NCI-H1048 (cell line): ENCODE data around the gene C13orf42.

Experiments used
- DNase-seq: peaks from one replicate; lab custom pipeline; 2025; lab: John Stamatoyannopoulos, UW

C13orf42 gene

DNA sequence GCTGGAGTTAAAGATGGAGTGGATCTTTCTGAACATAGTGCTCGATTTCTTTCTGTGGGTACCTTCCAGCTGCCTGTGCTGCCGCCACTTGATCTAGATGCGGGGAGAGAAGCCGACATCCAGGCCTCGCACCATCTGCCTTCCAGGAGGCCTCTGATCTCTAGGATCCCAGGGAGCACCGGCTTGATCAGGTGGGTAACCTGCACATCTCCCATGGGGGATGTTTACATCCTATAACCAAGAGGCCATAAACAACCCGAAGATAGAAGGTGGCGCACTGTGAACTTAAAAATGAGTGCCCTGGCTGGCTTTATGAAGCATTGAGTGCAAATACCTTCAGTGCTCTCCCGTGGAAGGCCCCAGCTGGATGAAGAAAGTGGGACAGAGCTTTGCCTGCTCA is at the start of gene C13orf42:
Gene C13orf42 (minus strand): TSS at position 101 of the 400 bp plus-strand sequence. CDS start 65 bp downstream, at position 36.
- no peak for DNase-seq

DNA sequence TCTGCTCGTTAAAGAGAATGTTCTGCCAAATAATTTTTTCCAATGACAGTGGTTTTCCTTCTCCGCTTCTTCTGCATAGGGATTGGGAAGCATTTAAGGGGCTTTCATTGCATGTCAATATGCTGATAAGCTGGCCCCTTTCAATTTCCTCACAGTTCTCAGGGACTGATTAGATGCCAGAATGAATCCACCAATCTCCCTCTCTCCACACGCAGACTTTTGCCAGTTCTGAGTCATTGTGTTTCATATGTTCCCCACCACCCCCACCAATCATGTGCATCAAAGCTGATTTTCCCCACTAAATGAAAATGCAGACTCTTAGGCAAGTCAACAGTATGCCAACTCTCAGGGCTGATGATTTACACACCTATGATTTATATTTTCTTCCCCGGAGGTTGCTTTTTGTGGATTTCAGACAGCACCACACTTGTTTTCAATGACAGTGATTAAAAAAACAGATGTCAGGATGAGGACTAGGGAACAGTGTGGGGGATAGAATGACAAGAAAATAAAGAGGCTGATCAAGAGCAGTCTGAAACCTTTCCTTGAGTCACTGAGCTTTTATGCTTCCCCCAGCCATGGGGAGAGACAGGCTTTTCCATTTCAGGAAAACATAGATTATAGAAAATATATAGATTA is 47.9 kb upstream of the C13orf42 start:
- DNase-seq = no peak

DNA sequence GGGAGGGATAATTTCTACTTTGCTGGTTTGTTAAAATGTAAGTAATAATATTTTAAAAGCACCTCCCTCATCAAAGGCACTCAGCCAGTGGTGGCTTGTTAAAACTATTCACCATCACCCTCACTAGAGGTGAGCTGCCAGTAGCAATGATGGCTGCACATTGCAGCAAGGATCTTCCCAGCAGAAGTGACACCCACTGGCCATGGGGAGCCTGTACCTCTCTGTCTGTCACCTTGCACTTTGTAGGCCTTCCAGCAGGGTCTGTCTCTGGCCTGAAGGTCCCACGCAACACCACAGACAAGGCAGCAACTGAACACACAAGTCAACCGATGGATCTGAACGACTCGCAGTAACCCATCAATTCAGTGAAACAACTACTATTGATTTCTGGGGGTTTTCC is 47.3 kb upstream of the C13orf42 start:
- no peak for DNase-seq

DNA sequence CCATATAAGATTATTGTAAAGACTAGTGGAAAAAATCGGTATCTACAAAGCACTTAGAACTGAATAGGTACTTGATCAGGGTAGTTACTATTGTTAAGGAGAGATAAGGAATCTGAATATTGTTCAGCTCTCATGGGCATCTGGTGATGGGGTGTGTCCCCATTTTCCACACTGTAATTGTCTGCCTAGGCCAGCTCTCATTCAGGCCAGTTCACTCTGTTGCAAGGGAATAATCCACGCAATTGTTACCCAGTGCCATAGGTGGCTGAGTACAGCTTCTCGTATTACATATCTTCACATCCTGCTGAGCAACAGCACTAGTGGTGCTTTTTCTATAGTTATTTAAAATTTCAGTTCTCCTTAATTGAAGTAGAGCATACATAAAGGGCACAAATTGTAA is 45.6 kb upstream of the C13orf42 start:
- DNase-seq = no peak

DNA sequence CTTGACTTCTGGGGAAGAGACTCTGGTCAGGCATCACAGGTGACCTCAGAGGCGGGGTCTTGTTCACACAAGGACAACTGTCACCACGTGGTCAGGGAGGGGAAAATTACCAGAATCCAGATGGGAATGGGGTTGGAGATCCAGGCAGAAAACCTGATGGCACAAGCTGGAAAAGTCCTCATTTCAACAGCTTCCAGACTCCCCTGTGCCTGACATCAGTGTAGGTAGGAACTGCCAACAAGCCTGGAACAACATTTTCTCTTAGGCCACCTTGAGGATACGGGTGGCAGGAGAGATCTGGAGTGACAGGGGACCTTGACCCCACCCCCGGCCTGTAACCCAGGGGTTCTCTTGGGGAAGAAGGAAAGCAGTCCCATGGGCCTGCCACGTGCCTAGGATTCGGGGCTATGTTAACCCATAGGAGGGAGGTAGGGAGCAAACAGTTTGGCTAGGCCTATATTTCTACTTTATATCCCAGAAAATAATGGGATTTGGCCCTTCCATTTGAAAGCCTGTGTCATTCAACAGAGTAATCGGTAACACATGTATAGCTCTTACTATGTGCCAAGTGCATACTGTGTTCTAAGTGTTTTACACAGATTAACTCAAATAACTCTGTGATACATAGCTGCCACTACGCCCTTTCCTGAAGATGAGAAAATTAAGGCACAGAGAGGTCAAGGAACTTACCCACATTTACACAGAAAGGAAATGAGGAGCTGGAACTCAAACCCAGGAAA is 44.9 kb upstream of the C13orf42 start:
- no peak for DNase-seq

DNA sequence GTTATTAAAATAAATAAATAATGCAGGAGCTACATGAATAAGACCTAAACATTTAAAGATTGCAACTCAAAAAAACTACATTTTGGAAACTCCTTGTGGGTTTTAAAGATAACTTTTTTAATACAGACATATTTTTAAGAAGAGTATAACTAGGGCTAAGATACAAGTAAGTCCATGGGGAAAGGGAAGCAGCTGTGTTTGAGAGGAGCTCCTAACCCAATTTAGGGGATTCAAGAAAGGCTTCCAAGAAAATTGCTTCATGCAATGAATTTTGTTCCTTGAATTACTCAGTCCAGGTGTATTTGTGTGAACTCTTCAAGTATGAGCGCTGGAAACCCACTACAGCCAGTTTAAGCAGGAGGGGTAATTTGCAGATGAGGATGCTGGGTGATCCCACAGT is 44.1 kb upstream of the C13orf42 start:
- no peak for DNase-seq

DNA sequence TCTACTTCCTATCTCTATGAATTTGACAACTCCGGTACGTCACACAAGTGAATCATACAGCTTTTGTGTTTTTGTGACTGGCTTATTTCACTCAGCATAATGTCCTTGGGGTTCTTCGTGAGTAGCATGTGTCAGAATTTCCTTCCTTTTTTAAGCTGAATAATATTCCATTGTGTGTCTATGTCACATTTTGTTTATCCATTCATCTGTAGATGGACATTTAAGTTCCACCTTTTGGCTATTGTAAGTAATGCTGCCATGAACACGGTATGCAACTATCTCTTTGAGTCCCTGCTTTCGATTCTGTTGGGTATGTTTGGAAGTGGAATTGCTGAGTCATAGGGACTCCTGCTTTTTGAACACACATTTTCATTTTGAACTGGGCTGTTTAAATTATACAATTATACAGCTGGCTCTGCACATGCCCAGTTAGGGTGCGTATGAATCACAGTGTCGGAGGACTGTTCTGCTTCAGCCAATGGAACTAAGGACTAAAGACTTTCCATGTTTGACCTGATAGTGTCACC is 43.0 kb upstream of the C13orf42 start:
- no peak for DNase-seq

DNA sequence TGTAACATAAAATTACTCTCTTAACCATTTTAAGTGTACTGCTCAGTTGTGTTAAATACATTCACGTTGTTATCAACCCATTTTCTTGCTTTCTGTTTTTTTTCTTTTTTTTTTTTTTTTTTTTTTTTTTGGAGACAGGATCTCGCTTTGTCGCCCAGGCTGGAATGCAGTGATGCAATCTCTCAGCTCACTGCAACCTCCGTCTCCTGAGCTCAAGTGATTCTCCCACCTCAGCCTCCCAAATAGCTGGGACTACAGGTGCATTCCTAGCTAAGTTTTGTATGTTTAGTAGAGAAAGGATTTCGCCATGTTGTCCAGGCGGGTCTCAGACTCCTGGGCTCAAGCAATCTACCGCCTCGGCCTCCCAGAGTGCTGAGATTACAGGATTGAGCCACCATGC is 42.5 kb upstream of the C13orf42 start:
- no peak for DNase-seq

DNA sequence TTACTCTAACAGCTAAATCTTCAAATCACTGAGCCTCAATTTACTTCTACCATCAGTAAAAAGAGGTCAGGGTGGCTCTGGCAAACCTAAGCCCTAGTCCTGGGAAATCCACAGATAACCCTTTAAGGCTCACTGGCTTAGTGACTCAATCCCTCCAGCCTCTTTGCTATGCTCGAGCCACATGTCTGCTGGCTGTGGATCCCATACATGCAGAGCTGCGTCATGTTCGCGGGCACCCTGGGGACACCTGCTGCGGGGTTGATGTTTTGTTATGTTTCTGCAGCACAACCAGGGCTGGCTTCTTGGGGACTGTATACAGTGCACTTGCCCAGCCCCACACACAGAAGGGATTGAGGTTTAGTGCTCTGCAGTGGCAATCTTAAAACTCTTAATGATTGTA is 41.6 kb upstream of the C13orf42 start:
- no peak for DNase-seq

DNA sequence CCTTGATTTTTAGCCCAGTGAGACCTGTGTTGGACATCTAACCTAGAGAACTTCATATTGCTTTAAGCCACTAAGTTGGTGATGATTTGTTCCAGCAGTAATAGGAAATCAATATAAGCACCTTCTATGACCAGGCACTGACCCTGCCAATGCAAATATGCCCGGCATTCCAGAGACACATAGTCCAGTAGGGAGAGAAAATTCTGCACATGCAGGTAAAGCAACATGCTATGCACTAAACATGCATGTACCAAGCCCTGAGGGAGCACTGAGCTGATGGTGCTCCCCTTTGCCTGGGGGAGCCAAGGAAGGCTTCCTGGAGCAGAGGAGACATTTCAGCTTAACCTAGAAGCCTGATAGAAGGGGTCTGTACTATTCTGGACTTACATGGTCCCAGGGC is 40.4 kb upstream of the C13orf42 start:
- DNase-seq = no peak

DNA sequence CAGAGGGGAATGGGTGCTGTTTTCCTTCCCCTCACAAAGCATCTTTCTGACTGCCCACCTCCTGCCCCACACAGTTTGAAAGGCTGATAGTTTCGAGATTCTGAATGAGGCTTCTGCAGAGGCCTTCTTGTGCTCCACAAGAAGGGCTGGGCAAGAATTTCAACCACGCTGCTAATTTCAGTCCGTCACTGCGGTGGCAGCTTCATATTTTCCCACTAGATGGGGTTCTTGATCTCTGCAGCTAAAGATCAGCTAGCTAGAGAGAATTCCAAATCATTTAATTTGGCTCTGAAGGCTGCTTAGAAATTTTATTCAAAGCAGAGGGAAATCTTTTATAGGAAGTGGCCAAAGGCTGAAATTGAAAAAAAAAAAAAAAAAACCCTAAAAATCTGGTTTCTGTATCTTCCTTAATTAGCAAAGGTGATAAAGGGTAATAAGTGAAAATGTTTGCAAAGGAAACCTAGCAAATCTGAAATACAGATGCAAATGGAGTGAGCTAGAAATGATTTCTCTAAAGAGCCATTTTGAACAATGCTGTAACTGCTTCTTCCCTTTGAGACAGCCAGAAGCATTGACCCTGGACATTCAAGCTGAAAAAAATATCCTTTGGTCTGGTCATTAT is 38.0 kb upstream of the C13orf42 start:
- peak; percentile 0 for DNase-seq

DNA sequence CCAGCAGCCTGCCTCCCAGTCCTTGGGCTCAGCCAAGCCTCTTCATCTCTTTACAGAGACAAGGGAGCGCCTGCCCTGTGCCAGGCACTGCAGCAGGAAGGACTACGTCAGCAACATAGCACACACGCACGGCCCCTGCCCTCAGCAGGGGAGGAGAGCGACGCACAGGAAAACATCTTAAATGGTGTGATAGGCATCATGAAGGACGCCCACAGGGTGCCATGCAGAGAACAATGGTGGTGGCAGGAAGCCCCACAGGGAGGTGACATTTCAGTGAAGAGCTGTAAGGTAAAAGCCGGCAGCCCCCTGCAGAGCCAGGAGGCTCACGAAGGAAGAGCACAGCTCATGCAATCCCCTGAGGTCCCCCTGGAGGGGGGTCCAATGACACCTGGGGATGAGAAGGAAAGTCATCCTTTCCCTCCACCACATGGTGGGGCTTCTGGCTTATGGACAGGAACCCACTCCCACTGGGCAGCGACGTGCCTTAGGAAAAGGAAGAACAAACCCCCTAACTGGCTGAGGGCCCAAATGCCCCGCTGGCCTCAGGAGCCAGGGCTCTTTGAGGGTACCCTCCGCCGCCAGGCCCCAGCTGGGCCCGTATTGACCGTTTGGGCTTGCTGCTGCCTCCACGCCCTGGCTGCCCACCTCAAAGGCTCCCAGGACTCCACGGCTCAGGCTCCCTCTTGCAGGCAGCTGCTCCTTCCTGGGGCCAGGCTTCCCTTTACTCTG is 37.3 kb upstream of the C13orf42 start:
- no peak for DNase-seq

DNA sequence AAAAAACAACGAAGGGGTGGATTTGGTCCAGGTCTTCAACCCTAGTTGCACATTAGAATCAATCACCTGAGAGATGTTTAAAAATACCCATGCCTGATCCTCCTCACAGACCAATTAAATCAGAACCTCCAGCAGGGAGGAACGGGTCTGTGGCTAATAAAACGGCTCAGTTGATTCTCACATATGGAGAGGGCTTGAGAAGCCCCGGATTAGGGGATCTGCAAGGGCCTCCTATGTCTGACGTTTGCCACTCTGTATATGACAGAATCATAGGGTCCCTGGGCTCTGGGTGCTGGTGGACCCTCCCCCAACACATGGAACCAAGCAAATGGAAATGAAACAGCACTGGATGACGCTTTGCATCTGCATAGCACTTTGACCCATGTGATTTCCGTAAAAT is 36.7 kb upstream of the C13orf42 start:
- DNase-seq = no peak

DNA sequence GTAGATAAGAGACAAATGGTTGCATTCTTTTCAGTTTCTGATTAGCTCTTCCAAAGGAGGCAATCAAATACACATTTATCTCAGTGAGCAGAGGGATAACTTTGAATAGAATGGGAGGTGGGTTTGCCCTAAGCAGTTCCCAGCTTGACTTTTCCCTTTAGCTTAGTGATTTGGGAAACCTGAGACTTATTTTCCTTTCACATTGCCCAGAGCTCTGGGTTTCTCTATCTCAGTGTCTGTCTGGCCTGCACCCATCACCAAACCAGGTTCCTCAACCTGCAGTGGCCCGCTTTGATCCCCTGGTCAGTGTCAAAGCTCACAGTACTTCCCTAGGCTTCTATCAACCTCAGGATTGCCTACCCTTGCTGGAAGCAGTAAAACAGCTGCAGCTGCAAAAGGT is 35.6 kb upstream of the C13orf42 start:
- no peak for DNase-seq

DNA sequence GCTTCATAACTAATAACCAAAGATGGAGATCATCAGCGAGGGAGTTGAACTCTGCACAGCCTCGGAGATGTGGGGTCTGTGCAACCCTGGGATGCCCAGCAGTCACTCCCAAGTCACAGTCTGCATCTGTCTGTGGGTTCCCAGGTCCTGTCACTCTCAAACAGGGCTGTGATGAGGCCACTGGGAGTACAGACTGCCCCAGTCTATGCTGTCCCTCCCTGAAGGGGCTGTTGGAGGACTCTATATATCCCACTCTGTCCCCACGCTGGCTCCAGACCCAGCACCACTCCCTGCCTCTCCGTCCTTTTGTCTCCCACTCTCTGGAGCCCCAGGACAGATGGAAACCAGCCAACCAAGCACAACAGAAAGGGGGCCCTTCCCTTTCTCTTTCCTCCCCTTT is 26.2 kb upstream of the C13orf42 start:
- no peak for DNase-seq

DNA sequence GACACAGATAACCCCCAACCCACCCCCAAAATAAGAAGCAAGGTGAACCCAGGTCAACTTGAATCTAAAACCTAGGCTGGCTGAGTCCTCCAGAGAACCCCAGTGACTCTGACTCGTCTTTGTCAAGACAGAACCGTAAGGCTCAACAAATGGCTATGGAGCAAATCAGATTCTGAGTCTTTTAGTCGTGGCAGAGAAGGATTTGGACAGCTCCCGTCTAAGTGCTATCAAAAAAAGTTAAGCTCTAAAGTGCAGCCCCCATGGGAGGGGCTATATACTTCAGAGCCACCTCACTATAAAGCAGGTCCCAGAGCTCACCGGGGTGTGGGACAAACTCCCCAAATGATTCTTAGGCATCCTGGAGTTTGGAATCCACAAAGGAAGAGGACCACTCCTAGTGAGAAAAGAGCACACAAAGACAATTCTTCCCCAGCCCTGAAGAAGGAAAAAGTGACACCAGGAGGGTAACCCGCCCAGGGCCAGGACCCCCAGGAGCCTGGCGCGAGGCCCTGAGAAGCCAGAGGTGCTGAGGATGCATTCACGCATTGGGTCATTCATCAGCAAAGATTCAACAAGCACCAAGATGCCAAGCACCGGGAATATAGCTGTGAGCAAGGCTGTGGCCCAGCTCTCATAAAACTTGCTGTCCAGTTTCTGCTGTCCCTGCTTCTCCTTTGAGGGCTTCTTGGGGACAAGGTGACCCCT is 25.4 kb upstream of the C13orf42 start:
- DNase-seq = no peak

DNA sequence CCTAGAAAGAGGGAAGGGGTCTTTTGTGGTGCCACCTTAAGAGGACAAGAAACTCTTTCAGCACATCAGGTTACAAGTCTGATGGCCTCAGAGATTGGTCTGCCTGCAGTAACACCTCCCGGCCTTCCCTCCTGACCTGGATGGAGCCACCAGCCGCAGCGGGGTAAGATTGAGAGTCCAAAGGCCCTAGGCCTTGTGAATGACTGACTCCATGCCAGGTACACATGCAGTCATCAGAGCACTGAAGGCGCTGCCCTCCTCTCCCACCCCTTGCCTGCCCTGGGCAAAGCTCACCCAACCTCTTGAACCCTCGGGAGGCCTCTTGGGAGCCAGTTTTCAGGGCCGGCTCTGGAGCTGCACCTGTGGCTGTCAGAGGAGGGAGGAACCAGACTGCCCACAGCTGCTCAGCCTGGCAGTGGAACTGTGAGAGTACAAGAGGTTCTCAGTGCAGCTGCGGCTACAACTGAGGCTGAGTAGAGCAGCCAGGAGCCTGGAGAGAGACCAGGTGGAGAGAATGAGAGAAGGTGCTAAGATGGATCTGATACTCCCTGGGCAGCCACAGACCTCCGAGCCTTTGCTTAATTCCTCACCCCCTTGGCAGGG is 23.8 kb upstream of the C13orf42 start:
- no peak for DNase-seq

DNA sequence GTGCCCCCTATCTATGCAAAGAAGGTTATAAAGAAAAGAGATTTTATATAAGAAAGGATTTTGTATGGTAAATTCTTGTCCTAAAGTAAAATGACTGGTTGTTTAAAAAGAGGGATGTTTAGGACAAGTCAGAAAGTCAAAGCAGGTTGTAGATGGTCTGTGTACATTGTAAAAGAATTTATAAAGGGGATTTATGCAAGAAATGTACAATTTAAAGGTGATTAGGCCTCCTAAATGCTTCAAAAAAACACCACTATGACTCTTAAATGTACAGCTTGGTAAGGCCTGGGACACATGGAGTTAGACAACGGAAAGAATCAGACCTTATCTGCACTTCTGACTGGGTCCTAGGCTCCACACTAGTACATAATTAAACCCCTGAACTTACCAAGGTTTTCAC is 19.3 kb upstream of the C13orf42 start:
- no peak for DNase-seq

DNA sequence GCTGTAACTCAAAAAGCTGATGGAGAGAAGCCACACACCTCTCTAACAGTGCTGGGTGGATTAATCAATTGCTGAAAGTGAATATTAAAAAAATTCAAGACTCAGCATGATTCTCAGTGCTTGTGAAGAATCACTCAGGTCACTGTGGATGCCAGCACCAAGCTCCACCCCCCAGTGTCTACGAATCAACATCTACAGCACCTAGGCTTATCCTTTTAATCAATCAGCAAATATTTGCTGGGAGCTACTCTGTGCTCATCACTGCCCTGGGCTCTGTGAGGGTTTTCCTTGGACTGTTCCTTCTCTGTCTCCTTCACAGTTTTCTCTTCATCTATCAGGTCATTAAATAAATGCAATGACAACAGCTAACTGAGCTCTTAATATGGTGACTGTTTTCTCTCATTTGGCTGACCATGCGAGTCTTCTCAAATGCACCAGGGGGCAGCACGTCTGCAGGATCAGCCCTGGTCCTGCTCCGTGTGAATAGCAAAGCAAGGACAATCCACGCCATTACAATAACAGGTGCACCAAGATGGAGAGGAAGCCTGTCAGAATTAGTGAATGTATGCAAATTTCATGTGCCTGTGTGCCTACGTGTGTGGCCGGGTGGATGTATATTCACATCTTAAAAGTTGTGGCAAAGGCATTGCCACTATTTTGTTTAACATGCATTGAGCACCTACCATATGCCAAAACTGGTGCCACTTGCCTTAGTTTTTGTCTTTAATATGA is 14.6 kb upstream of the C13orf42 start:
- peak; percentile 20 for DNase-seq

DNA sequence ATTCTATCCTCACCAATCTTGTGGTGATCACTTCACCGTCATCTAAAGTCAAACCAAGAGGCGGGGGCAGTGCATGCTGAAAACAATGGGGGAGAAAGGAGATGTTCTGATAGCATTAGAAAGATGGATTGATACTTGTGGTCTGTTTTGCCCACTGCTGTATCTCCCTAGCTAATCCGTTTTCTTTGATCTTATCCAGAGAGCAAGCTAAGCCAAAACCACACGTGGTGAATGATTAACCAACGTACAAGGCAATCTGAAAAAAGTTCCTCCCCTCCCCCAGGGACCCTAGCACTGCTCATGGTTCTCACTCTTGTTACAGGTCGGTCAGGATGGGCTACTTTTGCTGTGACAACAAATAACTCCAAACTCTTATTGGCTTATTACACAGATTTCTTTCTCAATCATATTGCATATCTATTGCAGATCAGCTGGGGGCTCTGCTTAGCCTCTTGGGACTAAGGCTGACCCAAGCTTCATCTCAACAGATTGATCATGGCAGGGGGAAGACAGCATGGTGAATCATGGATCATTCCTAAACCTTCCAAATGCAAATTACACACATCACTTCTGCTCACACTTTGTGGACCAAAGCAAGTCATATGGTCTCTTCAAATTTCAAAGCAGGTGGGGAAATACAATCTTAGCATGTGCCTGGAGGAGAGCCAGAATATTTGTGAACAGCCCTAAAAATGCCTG is 11.9 kb upstream of the C13orf42 start:
- no peak for DNase-seq
